Type B pancreatic cell (in vitro differentiated cells): Measurements from ENCODE around the gene EPM2A. TPM values are rescaled to one million over a fixed set of nuclear protein-coding genes. Genes with fewer than 3 reads are reported as not detected.

Source experiments
- DNase-seq: peaks from one replicate; pipeline ENCODE4 v3.0.0; 2021; ENCODE audit warnings: mixed read lengths; ENCODE audit not compliant: unreplicated experiment; ENCODE audit errors: extremely low spot score
- H3K27ac Mint-ChIP-seq: 2 replicates; pipeline ENCODE4 v1.8.0; 2021; ENCODE audit warnings: mild to moderate bottlenecking, mixed read lengths
- H3K27me3 Mint-ChIP-seq: 2 replicates; pipeline ENCODE4 v1.8.0; 2021; ENCODE audit warnings: mixed read lengths
- H3K36me3 Mint-ChIP-seq: 2 replicates; pipeline ENCODE4 v1.8.0; 2021; ENCODE audit warnings: mixed read lengths
- H3K4me1 Mint-ChIP-seq: one replicate; pipeline ENCODE4 v1.8.0; 2021; ENCODE audit warnings: mixed read lengths; ENCODE audit not compliant: unreplicated experiment
- H3K4me3 Mint-ChIP-seq: 2 replicates; pipeline ENCODE4 v1.8.0; 2021; ENCODE audit warnings: mild to moderate bottlenecking, mixed read lengths
- H3K9me3 Mint-ChIP-seq: 2 replicates; pipeline ENCODE4 v1.8.0; 2021; ENCODE audit warnings: mixed read lengths
- CTCF ChIP-seq: fragments of 200-600 bp; sonication (generic); conservative IDR thresholded peaks from 2 replicates; pipeline ENCODE4 v1.5.0; 2021; ENCODE audit warnings: antibody characterized with exemption, mild to moderate bottlenecking
- total RNA-seq: library from RNA; stranded (reverse); gene quantifications from 2 replicates; pipeline ENCODE4 v1.2.1, GENCODE V29; 2021; ENCODE audit warnings: low replicate concordance

EPM2A gene
- total RNA-seq, 1 donor from 2014 or later, result 7.5 TPM

GRCh38 chr6:145722190-145722589 is 13.1 kb downstream of the EPM2A start:
- DNase-seq, result no peak
- no peaks in the 10 kb centered on the region for H3K27me3 Mint-ChIP-seq
- no peak overlapping the region for H3K27ac Mint-ChIP-seq
- no peaks in the 10 kb centered on the region for H3K4me1 Mint-ChIP-seq
- H3K4me3 Mint-ChIP-seq, result no peak overlapping the region
- H3K9me3 Mint-ChIP-seq, result no peaks in the 10 kb centered on the region
- TF ChIP-seq CTCF, result no peak
- H3K36me3 Mint-ChIP-seq, result no peaks in the 10 kb centered on the region

- no peaks in the 10 kb centered on the region for H3K4me1 Mint-ChIP-seq
- no peak for DNase-seq
- H3K27me3 Mint-ChIP-seq, result no peaks in the 10 kb centered on the region
- H3K27ac Mint-ChIP-seq, result no peak overlapping the region
- no peak overlapping the region for H3K4me3 Mint-ChIP-seq
- no peak for TF ChIP-seq CTCF
- no peaks in the 10 kb centered on the region for H3K9me3 Mint-ChIP-seq
- H3K36me3 Mint-ChIP-seq, result no peaks in the 10 kb centered on the region
Measured at GRCh38 chr6:145721144-145721543, 14.2 kb downstream of the EPM2A start.

GRCh38 chr6:145715426-145715825 is 19.9 kb downstream of the EPM2A start:
- DNase-seq, result no peak
- Mint-ChIP-seq H3K27ac (no peak overlapping the region), H3K9me3 (peaks cover 12% of the 10 kb centered on the region), H3K36me3 (peaks cover 11% of the 10 kb centered on the region), H3K4me1 (no peaks in the 10 kb centered on the region), H3K4me3 (no peak overlapping the region), H3K27me3 (no peaks in the 10 kb centered on the region)
- no peak for TF ChIP-seq CTCF

GRCh38 chr6:145714731-145715130 is 20.6 kb downstream of the EPM2A start:
- DNase-seq, result no peak
- TF ChIP-seq CTCF, result no peak
- Mint-ChIP-seq H3K4me1 (no peaks in the 10 kb centered on the region), H3K9me3 (peaks cover 12% of the 10 kb centered on the region), H3K27ac (no peak overlapping the region), H3K36me3 (peaks cover 11% of the 10 kb centered on the region), H3K27me3 (no peaks in the 10 kb centered on the region), H3K4me3 (no peak overlapping the region)

- Mint-ChIP-seq H3K27me3 (no peaks in the 10 kb centered on the region), H3K27ac (no peak overlapping the region), H3K4me3 (no peak overlapping the region), H3K36me3 (peaks cover 16% of the 10 kb centered on the region), H3K9me3 (peaks cover 16% of the 10 kb centered on the region), H3K4me1 (no peaks in the 10 kb centered on the region)
- no peak for DNase-seq
- TF ChIP-seq CTCF, result no peak
Measured at GRCh38 chr6:145713773-145714172, 21.5 kb downstream of the EPM2A start.

GRCh38 chr6:145711372-145711771 is 23.9 kb downstream of the EPM2A start:
- DNase-seq, result no peak
- H3K9me3 Mint-ChIP-seq, result peaks cover 16% of the 10 kb centered on the region

More at GRCh38 chr6:145711372-145711771, 23.9 kb downstream of the EPM2A start:
- Mint-ChIP-seq H3K27ac (no peak overlapping the region), H3K36me3 (peaks cover 16% of the 10 kb centered on the region), H3K4me3 (no peak overlapping the region), H3K4me1 (no peaks in the 10 kb centered on the region), H3K27me3 (no peaks in the 10 kb centered on the region)
- no peak for TF ChIP-seq CTCF
